PC-9 (cell line): ENCODE results near the gene CRB2. TPM values are rescaled to one million over a fixed set of nuclear protein-coding genes. Genes with fewer than 3 reads are reported as not detected.

Experiments used
- BruUV-seq: library from RNA; stranded (reverse); fragments of 400-500 nt; replicated peaks from 2 replicates; lab custom pipeline; 2021; lab: Mats Ljungman, UMichigan
- CTCF ChIA-PET: fragments of 300-600 bp; sonication (Branson Sonifier 250); formaldehyde crosslinking; loops from one replicate; lab custom pipeline; 2022; ENCODE audit warnings: antibody characterized with exemption; lab: Charles Lee
- POLR2A ChIA-PET: fragments of 300-600 bp; sonication (Branson Sonifier 250); formaldehyde crosslinking; loops from one replicate; lab custom pipeline; 2022; ENCODE audit warnings: antibody characterized with exemption; ENCODE audit not compliant: unreplicated experiment; lab: Charles Lee
- DNase-seq, 2 experiments: peaks; one replicate each; pipeline versions ENCODE4 v3.0.0 to v3.0.0-alpha.2; 2015 to 2022; ENCODE audit warnings: mixed read lengths in 1 of 2
- H2AFZ ChIP-seq: fragments of 200-600 bp; sonication (generic); 2 replicates; pipeline ENCODE4 v1.8.1; 2017; ENCODE audit warnings: antibody characterized with exemption
- H3F3A ChIP-seq: fragments of 200-600 bp; sonication (generic); 2 replicates; pipeline ENCODE4 v1.8.1; 2017; ENCODE audit warnings: antibody characterized with exemption, mild to moderate bottlenecking, low read depth; ENCODE audit not compliant: insufficient read depth
- H3K27ac ChIP-seq: fragments of 200-600 bp; sonication (generic); 2 replicates; pipeline ENCODE4 v1.6.1; 2016; ENCODE audit warnings: mixed run types
- H3K27me3 ChIP-seq: fragments of 200-600 bp; sonication (generic); 2 replicates; pipeline ENCODE4 v1.6.1; 2016; ENCODE audit warnings: low read depth, mixed run types; ENCODE audit not compliant: insufficient read depth
- H3K36me3 ChIP-seq: fragments of 200-600 bp; sonication (generic); 2 replicates; pipeline ENCODE4 v1.6.1; 2016; ENCODE audit warnings: low read depth, mixed run types
- H3K4me1 ChIP-seq: fragments of 200-600 bp; sonication (generic); replicated peaks from 2 replicates; pipeline ENCODE4 v1.6.1; 2016; ENCODE audit warnings: mixed run types; ENCODE audit not compliant: insufficient read depth
- H3K4me2 ChIP-seq: fragments of 200-600 bp; sonication (generic); 2 replicates; pipeline ENCODE4 v1.6.1; 2017; ENCODE audit warnings: mixed run types
- H3K4me3 ChIP-seq: fragments of 200-600 bp; sonication (generic); 2 replicates; pipeline ENCODE4 v1.6.1; 2016; ENCODE audit warnings: mixed run types
- H3K79me2 ChIP-seq: fragments of 200-600 bp; sonication (generic); 2 replicates; pipeline ENCODE4 v1.6.1; 2017; ENCODE audit warnings: low read depth, mixed run types
- H3K9me2 ChIP-seq: fragments of 200-600 bp; sonication (generic); 2 replicates; pipeline ENCODE4 v1.8.1; 2017; ENCODE audit warnings: mild to moderate bottlenecking; ENCODE audit not compliant: insufficient read depth
- H3K9me3 ChIP-seq: fragments of 200-600 bp; sonication (generic); 2 replicates; pipeline ENCODE4 v1.8.1; 2016; ENCODE audit warnings: low read depth; ENCODE audit not compliant: insufficient read depth
- H4K20me1 ChIP-seq: fragments of 200-600 bp; sonication (generic); 2 replicates; pipeline ENCODE4 v1.8.1; 2017; ENCODE audit not compliant: insufficient read depth
- CTCF ChIP-seq: fragments of 200-600 bp; sonication (generic); conservative IDR thresholded peaks from 2 replicates; pipeline ENCODE4 v1.6.1; 2017; ENCODE audit warnings: mixed run types, antibody characterized with exemption, mild to moderate bottlenecking, moderate library complexity
- EZH2 ChIP-seq: fragments of 200-600 bp; sonication (generic); IDR thresholded peaks from 2 replicates; pipeline ENCODE4 v1.8.0; 2017; ENCODE audit warnings: antibody characterized with exemption, low read depth
- intact Hi-C: fragments of 100-400 bp; cut with micrococcal nuclease; formaldehyde crosslinking; loops from one replicate; pipeline ENCODE4 v1.10.0; 2022; ENCODE audit not compliant: unreplicated experiment
- total RNA-seq: library from RNA; stranded (reverse); gene quantifications from 2 replicates; pipeline ENCODE4 v1.2.3, GENCODE V29; 2021

CRB2 gene
- total RNA-seq, 1 experiment from 2014 or later, result not detected

- Histone ChIP-seq H4K20me1 (peaks cover 4% of the 10 kb centered on the region; the same call in 1 of the 2 replicates), H3K4me3 (no peak overlapping the region), H3K79me2 (no peaks in the 10 kb centered on the region), H3K4me1 (no peaks in the 10 kb centered on the region), H3K9me3 (no peaks in the 10 kb centered on the region), H3F3A (peaks cover 4% of the 10 kb centered on the region; the same call in 1 of the 2 replicates), H3K4me2 (no peak overlapping the region), H2AFZ (no peak overlapping the region), H3K27me3 (no peaks in the 10 kb centered on the region), H3K27ac (no peak overlapping the region), H3K36me3 (no peaks in the 10 kb centered on the region), H3K9me2 (no peaks in the 10 kb centered on the region)
- intact Hi-C loops, result no loop called here
- TF ChIP-seq EZH2, result no peak
- TF ChIP-seq CTCF, result no peak
- no TSS peak for BruUV-seq
- DNase-seq, result no peak
- ChIA-PET POLR2A (no interaction called here), CTCF (interaction anchor here (0.7 kb wide), 1 partner anchor 663 kb away, joined by 3 read pairs; no protein-coding TSS in a partner anchor)
Observed at GRCh38 chr9:123378025-123378424, 22.0 kb downstream of the CRB2 start.

- Histone ChIP-seq H3K9me3 (no peaks in the 10 kb centered on the region), H3K4me1 (no peaks in the 10 kb centered on the region), H3K79me2 (no peaks in the 10 kb centered on the region), H3K36me3 (no peaks in the 10 kb centered on the region), H2AFZ (no peak overlapping the region), H3K4me2 (no peak overlapping the region), H3K27me3 (no peaks in the 10 kb centered on the region), H3K27ac (no peak overlapping the region), H3F3A (peaks cover 4% of the 10 kb centered on the region; the same call in 1 of the 2 replicates), H4K20me1 (peaks cover 4% of the 10 kb centered on the region; the same call in 1 of the 2 replicates), H3K9me2 (no peaks in the 10 kb centered on the region), H3K4me3 (no peak overlapping the region)
- intact Hi-C loops, result no loop called here
- no TSS peak for BruUV-seq
- POLR2A ChIA-PET, result no interaction called here
- DNase-seq, result no peak
- CTCF ChIA-PET, result no interaction called here
- no peak for TF ChIP-seq CTCF
- TF ChIP-seq EZH2, result no peak
Observed at GRCh38 chr9:123378956-123379660, 23.1 kb downstream of the CRB2 start.

DNA sequence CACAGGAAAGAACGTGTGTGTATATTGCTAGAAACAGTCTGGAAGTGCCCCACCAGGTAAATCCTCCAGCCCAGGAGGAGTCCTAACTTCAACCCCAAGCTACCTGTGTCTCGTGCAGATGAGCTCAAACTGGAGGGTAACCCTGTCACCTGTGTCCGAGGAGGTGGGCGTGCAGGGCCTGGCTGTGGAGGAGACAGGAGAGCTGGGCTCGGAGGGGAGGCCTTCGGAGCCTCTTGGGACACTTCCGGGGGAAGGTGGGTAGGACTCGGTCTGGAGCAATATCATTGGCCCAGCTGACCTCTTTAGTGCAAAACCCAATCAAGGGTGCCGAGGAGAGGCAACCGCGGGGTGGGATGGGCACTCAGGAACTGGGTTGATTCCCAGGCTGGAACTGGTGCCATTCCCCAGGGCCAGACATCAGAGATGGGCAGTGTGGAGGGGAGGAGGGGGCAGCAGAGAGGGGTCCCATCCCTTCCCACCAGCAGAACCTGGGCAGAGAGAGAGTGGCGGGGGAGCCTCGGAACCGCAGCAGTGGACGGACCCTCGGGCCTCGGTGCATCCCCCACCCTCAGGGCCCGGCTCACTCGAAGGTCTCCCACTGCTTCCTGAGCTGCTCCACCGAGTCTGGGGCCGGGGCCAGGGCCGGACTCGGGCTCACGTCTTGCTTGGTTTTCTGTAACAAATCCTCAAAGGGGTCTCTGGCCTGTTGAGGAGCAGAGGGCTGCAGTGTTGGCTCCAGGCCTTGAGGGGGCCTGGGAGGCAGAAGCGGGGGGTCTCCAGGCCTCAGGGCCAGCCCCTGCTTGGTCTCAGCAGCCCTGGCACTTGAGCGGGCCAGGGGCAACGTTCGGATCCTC is 25.1 kb downstream of the CRB2 start:
- ChIA-PET CTCF (no interaction called here), POLR2A (no interaction called here)
- no peaks in the 10 kb centered on the region for H3K27me3 ChIP-seq
- no peaks in the 10 kb centered on the region for H3K9me2 ChIP-seq
- H2AFZ ChIP-seq, result no peak overlapping the region
- intact Hi-C loops, result no loop called here
- no peaks in the 10 kb centered on the region for H3K4me1 ChIP-seq
- H3K4me3 ChIP-seq, result no peak overlapping the region
- H3K27ac ChIP-seq, result no peak overlapping the region
- H3K9me3 ChIP-seq, result no peaks in the 10 kb centered on the region
- H3K4me2 ChIP-seq, result no peak overlapping the region
- H3K36me3 ChIP-seq, result no peaks in the 10 kb centered on the region
- peaks cover 2% of the 10 kb centered on the region; the same call in 1 of the 2 replicates for H3F3A ChIP-seq
- no peaks in the 10 kb centered on the region for H4K20me1 ChIP-seq
- H3K79me2 ChIP-seq, result no peaks in the 10 kb centered on the region
- no TSS peak for BruUV-seq
- TF ChIP-seq EZH2 (no peak), CTCF (no peak)
- no peak for DNase-seq
